Duodenal mucosa (tissue), 2 donors: ENCODE measurements around the gene SLC45A3.

Experiments used
- H3K27ac ChIP-seq: one replicate; pipeline ENCODE4 v1.7.0; 2013; ENCODE audit warnings: low read depth, low read length
- H3K27me3 ChIP-seq, 2 donors: one replicate each; pipeline ENCODE4 v1.7.0; 2013; ENCODE audit warnings: low read length in 2 of 2, control low read depth in 1 of 2; ENCODE audit not compliant: insufficient read depth in 2 of 2, control insufficient read depth in 1 of 2
- H3K36me3 ChIP-seq, 2 donors: one replicate each; pipeline ENCODE4 v1.7.0; 2013; ENCODE audit warnings: low read length in 2 of 2, control low read depth in 1 of 2; ENCODE audit not compliant: insufficient read depth in 2 of 2, control insufficient read depth in 1 of 2
- H3K4me1 ChIP-seq, 2 donors: one replicate each; pipeline ENCODE4 v1.7.0; 2013; ENCODE audit warnings: low read length in 2 of 2, control low read depth in 1 of 2; ENCODE audit not compliant: insufficient read depth in 2 of 2, control insufficient read depth in 1 of 2
- H3K4me3 ChIP-seq, 2 donors: one replicate each; pipeline ENCODE4 v1.7.0; 2013; ENCODE audit warnings: low read length in 2 of 2, low read depth in 1 of 2
- H3K9ac ChIP-seq, 2 donors: one replicate each; pipeline ENCODE4 v1.7.0; 2013; ENCODE audit warnings: low read length in 2 of 2, low read depth in 1 of 2
- H3K9me3 ChIP-seq, 2 donors: one replicate each; pipeline ENCODE4 v1.7.0; 2013; ENCODE audit warnings: low read length in 2 of 2, control low read depth in 1 of 2; ENCODE audit not compliant: control insufficient read depth in 1 of 2

The SLC45A3 gene

GRCh38 chr1:205612104-205612503 lies 68.2 kb downstream of the SLC45A3 start:
- H3K27me3 ChIP-seq, result no peaks in the 10 kb centered on the region
- peaks cover 22 to 38% of the 10 kb centered on the region in 2 donors for H3K36me3 ChIP-seq
- no peak overlapping the region for H3K4me3 ChIP-seq
- no peaks in the 10 kb centered on the region for H3K4me1 ChIP-seq
- no peak overlapping the region for H3K9ac ChIP-seq
- H3K9me3 ChIP-seq, result no peaks in the 10 kb centered on the region
- H3K27ac ChIP-seq, result no peak overlapping the region

- no peak overlapping the region for H3K9ac ChIP-seq
- no peak overlapping the region for H3K27ac ChIP-seq
- H3K27me3 ChIP-seq, result no peaks in the 10 kb centered on the region
- H3K36me3 ChIP-seq, result peaks cover 14 to 32% of the 10 kb centered on the region in 2 donors
- H3K4me3 ChIP-seq, result no peak overlapping the region
- no peaks in the 10 kb centered on the region for H3K4me1 ChIP-seq
- H3K9me3 ChIP-seq, result no peaks in the 10 kb centered on the region
Measured at GRCh38 chr1:205610901-205611466, 69.3 kb downstream of the SLC45A3 start.

GRCh38 chr1:205610036-205610435 lies 70.3 kb downstream of the SLC45A3 start:
- peaks cover 8 to 25% of the 10 kb centered on the region in 2 donors for H3K36me3 ChIP-seq
- no peaks in the 10 kb centered on the region for H3K27me3 ChIP-seq
- H3K4me1 ChIP-seq, result no peaks in the 10 kb centered on the region
- no peak overlapping the region for H3K9ac ChIP-seq
- H3K9me3 ChIP-seq, result no peaks in the 10 kb centered on the region
- H3K4me3 ChIP-seq, result no peak overlapping the region
- no peak overlapping the region for H3K27ac ChIP-seq
